IPS DF 19.7 (cell line): ENCODE measurements around the gene VRK1.
"Not testable (repeated sequence)": the region's sequence is repeated elsewhere in the genome, so short reads cannot be mapped to it uniquely, and the experiment has no call there.

Source experiments
- DNase-seq: peaks from one replicate; pipeline ENCODE4 v3.0.0-alpha.2; 2013; ENCODE audit warnings: low read depth, low spot score

The VRK1 gene

DNA sequence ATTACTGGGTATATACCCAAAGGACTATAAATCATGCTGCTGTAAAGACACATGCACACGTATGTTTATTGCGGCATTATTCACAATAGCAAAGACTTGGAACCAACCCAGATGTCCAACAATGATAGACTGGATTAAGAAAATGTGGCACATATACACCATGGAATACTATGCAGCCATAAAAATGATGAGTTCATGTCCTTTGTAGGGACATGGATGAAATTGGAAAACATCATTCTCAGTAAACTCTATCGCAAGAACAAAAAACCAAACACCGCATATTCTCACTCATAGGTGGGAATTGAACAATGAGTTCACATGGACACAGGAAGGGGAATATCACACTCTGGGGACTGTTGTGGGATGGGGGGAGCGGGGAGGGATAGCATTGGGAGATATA is 86.8 kb downstream of the VRK1 start:
- not testable (repeated sequence) for DNase-seq

DNA sequence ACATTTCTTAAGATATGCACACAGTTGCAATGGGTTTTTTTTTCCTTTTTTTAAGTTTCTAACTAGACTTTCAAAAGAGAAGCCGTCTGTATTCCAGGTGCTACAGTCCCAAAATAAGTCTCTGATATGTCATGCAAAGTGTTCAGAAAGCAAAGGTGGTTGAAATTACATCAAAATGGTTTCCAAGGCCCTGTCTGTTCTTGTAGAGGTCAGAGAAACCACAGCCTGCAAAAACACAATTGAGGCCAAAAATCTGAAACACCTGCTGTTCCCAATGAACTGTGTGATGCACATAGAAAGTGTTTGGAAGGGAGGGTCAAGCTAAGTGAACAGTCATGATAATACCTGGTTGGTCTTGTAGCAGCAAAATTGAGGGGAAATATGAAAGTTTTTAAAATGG is 91.0 kb downstream of the VRK1 start:
- DNase-seq = no peak

DNA sequence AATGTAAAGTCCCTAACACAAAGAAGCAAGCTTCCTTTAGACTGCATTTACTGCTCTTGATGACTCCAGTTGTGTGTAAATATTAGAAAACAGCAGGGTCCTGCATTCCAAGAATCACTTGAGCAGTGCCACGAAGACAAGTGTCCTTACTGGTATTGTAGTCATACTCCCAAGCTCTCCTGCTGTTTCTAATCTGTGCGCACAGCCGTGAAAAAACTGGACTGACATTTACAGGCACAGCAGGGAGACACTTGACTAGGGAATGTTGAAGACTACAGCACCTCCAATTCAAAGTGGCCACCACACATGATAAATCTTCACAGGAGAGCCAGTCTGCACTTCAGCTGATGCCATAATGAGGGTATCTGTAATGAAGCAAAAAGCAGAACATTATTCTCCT is 91.4 kb downstream of the VRK1 start:
- no peak for DNase-seq

DNA sequence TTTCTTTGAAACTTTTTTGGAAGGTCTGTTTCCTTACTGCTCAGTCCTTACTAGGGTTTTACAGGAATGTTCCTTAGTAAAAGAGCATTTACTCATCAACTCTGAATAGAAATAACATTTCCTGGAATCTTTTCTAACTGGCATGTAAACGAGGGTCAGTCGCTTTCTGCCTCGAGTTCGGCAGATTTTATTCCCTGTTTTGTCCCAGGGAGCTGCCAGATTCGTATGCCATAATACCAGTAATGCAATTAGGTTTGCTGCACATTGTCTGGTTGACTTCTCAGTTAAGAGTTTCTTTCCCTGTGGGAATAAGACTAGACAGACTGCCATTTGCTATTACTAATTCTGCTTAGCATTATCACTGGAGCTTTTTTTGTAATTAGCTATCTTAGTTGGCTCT is 91.9 kb downstream of the VRK1 start:
- DNase-seq = no peak

DNA sequence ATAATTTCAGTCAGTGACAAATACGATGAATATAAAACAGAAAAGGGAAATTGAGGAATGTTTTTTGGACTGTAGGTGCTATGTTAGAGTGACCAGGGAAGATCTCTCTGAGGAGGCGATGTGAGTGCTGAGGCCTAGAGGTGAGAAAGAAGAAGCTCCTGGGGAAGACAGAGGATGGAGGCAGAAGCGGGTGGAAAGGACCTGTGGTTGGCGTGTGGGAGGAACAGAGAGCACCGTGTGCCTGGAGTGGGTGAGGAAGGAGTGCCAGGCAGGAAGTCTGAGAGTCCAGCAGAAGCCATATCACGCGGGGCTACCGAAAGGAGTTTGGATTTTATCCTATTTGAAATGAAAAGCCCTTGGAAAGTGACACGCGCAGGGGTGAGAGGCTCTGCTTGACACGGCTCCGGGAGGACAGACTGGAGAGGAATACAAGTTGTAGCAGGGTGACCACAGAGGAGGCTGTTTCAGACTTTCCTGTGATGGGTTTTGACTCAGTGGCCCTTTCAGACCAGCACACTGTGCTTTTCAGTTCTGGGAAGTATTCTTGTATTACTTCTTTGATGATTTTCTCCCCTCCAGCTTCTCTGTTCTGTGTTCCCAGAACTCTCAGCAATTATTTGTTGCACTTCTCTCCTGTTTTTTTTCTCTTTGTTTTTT is 96.9 kb downstream of the VRK1 start:
- no peak for DNase-seq

DNA sequence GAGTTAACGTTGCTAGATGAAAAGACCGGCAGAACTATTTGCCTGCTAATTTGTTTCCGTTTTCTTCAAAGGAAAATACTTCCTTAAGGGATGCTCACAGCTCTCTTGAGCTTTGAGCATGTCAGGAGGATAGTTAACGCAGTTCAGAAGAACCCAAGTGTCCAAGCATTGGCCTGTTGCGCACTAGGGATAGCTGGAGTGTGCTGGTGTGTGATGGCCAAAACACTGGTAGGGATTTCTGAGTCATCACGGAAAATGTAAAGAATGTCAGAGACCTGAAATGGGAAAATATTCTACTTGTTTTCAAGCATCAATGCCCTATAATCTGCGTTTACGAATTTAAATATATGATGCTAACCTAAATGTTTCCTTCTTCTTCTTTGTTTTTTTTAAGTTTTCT is 97.8 kb downstream of the VRK1 start:
- no peak for DNase-seq

DNA sequence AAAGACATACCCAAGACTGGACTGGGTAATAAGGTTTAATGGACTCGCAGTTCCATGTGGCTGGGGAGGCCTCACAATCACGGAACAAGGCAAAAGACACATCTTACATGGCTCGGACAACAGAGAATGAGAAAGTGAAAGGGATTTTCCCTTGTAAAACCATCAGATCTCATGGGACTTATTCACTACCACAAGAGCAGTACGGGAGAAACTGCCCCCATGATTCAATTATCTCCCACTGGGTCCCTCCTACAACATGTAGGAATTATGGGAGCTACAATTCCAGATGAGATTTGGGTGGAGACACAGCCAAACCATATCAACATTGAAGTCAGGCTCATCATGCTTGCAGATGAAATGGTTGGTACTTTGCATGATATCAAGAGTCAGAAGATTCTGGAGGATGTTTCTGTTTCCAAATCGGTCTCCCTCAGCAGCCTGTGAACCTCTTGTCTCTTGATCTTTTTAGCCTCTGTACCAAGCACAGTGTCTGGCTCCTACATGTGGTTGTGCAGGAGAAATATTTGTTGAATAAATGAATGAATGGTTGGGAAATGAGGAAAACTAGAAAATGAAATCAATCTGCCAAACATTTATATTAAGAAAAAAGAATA is 98.6 kb downstream of the VRK1 start:
- no peak for DNase-seq

DNA sequence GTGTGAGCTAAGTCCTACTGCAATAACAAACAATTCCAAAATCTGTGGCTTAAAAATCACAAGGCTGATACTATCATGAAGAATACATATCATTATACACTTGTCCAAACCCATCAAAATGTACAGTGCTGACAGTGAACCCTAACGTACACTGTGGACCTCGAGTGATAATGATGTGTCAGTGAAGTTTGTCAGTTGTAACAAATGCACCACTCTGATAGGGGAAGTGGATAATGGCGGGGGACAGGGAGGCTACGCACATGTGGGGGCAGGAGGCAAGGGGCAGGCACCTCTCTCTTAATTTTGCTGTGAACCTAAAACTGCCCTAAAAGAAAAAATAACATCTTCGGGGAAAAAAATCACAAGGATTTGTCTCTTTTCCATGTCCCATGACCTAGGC is 100.0 kb downstream of the VRK1 start:
- DNase-seq = no peak

DNA sequence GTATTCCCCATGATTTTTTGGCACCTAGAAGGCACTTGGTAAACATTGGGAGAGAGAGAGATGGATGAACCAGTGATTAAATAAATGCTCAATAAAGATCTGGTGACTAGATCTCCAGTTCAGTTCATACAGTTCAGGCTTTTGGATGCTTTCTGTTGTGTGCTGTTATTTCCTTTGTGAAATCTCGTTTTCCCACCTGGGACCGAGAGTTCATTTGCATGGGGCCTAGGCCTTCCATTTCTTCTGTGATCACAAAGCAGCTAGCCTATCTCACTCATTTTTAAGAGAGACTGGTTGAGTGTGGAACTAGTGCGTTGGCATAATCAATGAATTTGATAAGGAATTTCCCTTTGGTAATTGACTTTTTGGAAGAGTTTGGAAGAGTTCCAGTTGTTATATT is 104.0 kb downstream of the VRK1 start:
- DNase-seq = no peak

DNA sequence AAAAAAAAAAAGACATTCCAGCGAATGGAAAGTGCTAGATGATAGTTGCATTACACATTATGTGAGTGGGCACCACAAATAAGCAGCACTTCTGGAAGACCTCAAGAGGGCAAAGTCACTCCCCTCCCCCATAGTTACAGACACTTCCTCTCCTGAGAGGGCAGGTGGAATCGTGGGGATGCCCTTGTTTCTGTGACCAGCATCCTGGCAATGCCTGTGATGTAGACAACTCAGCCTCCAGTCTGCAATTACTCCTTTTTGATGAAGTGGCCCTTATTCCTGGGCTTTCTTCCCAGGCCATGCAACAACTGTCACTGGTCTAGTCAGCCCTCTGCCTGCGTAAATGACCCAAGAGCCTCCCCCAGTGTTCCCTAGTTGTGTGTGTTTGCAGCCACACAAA is 104.8 kb downstream of the VRK1 start:
- DNase-seq = no peak

DNA sequence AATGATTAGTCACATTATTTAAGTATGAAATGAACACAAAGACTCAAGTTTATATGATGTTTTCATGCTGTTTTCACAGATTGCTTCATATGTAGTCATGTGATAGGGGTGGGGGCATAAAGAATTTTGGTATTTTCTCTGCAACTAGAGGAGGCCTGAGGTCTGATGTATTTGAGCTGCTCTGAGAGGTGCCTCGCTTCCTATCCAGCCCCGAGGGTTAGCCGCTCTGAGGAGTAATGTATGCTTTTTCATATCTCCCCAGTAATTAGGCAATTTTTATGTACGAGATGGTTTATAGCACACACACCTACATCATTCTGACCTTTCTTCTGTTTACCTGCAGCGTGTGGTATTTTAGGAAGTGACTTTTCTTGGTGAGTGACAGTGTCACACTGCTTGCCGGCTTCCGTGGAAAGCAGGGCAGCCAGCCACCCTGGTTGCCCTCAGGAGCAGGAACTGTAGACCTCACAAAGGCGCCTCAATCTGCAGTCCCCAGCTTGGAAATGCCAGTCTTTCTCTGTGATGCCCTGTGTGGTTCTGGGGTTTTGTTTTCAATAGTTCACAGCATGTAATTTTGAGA is 106.4 kb downstream of the VRK1 start:
- no peak for DNase-seq

DNA sequence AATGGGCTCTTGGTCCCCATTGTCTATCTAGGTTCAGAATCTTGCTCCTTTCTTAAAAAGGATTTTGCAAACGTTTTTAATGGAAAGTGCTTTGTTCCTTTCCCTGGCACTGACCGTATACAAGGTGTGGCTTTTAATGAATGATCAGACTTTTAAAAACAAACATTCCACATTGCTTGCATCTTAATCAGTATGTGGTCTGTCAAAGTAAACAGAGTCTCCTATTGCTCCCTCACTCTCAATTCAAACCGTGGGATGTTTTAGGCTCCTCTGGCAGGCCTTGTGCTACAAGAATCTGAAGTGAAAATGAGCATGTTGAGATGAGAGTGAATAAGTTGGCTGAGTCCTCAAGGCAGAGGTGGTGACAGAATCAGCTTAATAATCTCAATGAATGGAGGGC is 107.0 kb downstream of the VRK1 start:
- no peak for DNase-seq

DNA sequence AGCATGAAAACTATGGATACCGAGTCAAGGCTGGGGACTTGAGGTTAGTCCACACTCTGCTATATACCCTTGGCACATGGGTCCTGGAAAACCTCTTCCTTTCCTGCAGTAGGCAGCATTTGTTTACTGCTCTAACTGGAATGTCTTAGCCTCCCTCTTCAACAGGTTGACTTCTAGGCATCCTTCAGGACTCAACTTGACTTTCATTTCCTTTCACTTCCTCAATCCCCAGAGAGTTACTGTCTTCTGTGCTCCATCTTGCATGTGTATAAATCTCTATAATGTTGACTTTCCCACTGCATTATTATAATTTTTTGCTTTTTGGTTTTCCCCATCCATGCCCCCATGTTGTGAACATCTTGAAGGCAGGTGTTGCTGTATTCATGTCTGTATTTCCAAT is 107.9 kb downstream of the VRK1 start:
- no peak for DNase-seq

DNA sequence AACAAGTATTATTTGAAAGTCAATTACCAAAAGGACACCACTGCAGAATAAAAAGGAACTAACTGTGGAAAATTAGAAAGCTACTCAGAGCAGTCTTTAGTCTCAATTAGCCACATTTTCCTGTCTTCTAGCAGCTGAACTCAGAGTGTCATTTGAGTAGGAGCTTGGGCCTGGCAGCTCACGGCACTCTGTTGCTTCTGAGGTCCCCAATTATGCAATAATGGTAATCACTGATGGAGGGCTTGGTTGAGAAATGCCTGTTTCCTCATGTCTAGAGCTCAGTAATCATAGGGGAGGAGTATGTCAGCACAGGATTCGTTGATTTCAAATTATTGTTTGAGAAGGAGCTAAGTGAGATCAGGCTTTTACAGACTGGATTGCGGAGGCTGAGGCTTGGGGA is 108.6 kb downstream of the VRK1 start:
- DNase-seq = no peak

DNA sequence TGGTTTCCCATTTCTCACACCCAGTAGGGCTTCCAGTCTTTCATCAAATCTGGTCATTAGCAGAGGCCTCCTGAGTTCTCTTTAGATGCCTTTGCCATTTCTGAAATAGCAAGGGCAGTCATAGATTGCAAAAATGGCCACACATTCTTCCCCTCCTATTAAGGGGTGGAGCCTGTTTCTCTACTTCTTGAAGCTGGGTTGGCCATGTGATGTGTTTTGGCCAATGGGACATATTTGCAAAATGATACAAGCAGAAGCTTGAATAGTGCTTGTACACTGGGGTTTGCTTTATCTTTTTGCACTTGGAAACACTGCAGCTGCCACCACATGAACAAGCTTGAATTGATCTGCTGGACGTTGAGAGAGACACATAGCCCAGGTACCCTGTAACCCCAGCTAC is 109.3 kb downstream of the VRK1 start:
- no peak for DNase-seq

DNA sequence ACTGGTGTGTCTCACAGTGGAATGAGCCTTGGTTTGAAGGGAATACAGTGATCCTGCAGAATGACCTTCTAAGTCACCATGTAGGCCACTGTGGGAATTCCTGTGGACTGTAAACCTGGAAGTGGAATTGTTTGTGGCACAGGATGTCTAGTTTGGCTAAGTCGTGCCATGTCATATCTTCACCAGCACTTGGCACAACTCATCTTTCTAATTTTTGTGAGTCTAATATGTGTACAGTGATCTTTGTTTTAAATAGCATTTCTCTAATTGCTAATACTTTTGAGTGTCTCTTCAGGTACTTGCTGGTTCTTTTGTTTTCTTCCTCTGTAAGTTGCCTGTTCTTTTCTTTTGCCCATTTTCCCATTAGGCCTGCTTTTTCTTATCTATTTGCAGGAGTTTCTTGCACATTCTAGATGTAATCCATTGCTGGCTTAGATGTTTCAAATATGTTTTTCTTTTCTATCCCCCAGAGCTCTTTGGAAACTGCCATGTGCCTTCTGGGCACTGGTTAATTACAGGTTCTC is 112.7 kb downstream of the VRK1 start:
- DNase-seq = no peak

DNA sequence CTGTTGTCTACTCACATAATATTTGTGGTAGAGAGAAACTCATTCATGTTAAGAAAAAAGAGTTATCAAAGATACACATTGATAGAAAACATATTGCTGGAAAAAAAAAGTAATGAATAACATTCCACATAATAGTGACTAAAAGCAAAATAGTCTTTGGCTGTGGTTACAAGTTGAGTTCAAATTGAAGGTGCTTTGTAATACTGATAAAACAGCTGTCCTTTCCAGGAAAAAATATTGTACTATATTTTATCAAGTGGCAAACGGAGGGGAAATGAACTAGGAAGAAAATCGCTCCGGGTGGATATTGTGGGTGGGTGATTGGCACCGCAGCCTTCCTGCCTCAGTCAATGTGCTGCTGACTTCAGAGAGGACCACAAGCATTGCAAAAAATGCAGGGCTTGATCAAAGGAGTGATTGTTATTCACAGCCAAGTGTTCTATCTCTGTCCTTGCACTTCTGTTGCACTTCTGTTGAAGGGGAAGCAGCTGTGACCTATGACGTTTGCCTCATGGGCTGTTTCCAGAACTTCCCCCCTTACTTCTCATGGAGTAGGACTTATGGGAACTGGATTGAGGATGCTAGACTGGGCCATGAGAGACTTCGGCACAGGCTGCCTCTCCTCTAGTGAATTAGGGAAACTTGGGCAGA is 114.4 kb downstream of the VRK1 start:
- no peak for DNase-seq

DNA sequence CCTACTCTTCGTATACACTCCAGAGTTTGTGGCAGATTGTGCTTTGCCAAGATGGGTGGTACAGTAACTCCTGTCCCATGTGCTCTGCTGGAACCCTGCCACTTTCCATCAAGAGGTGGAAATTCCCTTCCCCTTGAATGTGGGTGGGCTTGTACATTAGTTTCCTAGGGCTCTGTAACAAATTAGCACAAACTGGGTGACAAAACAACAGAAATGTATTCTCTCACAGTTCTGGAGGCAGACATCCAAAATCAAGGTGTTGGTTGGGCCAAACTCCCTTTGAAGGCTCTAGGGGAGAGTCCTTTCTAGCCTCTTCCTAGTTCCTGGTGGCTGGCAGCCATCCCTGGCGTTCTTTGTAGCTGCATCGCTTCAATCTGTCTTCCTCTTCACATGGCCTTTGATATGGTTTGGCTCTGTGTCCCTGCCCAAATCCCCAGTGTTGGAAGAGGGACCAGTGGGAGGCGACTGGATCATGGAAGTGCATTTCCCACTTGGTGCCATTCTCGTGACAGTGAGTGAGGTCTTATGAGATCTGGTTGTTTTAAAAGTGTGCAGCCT is 117.5 kb downstream of the VRK1 start:
- no peak for DNase-seq

DNA sequence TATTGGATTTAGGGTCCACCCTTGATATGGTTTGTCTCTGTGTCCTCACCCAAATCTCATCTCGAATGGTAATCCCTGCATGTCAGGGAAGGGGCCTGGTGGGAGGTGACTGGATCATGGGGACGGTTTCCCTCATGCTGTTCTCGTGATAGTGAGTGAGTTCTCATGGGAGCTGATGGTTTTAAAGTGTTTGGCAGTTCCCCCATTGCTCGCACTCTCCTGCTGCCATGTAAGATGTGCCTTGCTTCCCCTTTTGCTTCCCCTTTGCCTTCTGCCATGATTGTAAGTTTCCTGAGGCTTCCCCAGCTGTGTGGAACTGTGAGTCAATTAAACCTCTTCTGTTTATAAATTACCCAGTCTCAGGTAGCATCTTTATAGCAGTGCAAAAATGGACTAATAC is 118.3 kb downstream of the VRK1 start:
- no peak for DNase-seq

DNA sequence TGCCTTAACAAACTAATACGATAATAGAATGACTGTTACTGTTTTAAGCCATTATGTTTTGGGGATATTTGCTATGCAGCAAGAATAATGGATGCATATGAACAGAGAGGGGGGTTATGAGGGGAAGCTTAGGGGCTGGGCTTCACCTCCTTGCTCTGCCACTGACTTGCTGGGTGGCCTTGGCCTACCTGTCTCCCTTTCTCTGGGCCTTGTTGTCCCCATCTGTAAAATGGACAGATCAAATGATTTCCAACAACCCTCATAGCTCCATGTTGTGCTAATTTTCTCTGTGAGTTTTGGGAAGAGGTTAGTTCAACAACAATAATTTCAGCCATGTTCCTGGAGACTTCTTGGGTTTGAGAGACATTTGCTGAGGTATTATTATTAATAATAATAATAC is 119.6 kb downstream of the VRK1 start:
- no peak for DNase-seq

DNA sequence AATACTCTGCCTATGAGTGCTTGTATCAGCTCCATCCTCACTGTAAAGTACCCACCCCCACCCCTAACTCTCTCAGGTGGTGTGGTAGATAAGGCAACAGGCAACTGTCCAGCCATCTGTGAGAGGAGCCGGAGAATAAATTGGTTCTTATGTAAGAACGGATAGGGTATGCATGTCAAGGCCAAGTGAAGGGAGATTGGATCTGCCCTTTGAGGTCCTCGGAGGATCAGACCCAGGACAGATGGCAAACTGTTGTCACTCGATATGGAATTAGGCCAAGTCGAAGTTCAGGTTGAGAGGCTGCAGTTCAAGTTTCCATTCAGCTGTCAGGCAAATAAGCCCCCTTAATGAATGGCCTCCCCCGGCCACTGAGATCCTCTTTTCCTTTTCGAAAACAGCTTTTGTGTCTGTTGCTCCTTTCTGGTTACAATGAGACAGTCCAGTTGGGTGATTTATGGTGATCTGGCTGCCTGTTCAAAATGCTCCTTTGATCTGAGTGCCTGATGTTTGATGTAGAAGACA is 120.3 kb downstream of the VRK1 start:
- DNase-seq = no peak

DNA sequence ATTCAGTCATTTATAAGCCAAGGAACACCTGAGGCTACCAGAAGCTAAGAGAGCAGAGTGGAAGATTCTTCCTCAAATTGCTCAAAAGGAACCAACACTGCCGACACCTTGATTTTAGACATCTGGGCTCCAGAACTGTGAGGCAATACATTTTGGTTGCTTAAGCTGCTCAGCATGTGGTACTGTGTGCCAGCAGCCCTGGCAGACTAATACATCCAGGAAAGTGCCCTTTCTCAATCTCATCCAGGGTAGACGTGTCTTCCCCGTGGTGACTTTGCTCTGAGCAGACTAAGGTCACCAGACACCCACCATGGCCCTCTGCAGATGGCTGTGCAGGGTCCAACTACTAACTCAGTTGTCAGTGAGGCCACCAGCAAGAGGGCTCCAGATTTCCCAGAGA is 122.8 kb downstream of the VRK1 start:
- DNase-seq = no peak
